Thoracic aorta (tissue), 2 donors: ENCODE measurements around the gene TNFRSF14. TPM values are rescaled to one million over a fixed set of nuclear protein-coding genes. Genes with fewer than 3 reads are reported as not detected.

Source experiments
- ATAC-seq: fragments of 150-250 bp; one replicate; pipeline ENCODE4 v1.8.0; 2017; ENCODE audit warnings: low read depth; ENCODE audit not compliant: insufficient number of reproducible peaks, low FRiP score
- DNase-seq: peaks from one replicate; pipeline ENCODE4 v3.0.0-alpha.2; 2020; ENCODE audit warnings: low spot score
- H3K27ac ChIP-seq, 2 donors: fragments of 200-600 bp; sonication (generic); 1 replicate in 1 of 2; 2 replicates in 1 of 2; pipeline ENCODE4 v1.5.1; 2016; ENCODE audit warnings: mild to moderate bottlenecking in 2 of 2, moderate library complexity in 2 of 2
- H3K27me3 ChIP-seq: fragments of 200-600 bp; sonication (generic); replicated peaks from 2 replicates; pipeline ENCODE4 v1.6.0; 2016; ENCODE audit warnings: mild to moderate bottlenecking; ENCODE audit not compliant: insufficient read depth
- H3K36me3 ChIP-seq: fragments of 200-600 bp; sonication (generic); one replicate; pipeline ENCODE4 v1.5.1; 2016
- H3K4me1 ChIP-seq, 2 donors: fragments of 200-600 bp; sonication (generic); 1 replicate in 1 of 2; 2 replicates in 1 of 2; pipeline versions ENCODE4 v1.5.1 to v1.6.0; 2016; ENCODE audit warnings: low read depth in 2 of 2, mild to moderate bottlenecking in 1 of 2; ENCODE audit not compliant: control insufficient read depth in 1 of 2
- H3K4me3 ChIP-seq: fragments of 200-600 bp; sonication (generic); 2 replicates; pipeline ENCODE4 v1.5.1; 2016; ENCODE audit warnings: mild to moderate bottlenecking
- H3K9me3 ChIP-seq: fragments of 200-600 bp; sonication (generic); 2 replicates; pipeline ENCODE4 v1.5.1; 2016
- CTCF ChIP-seq: fragments of 200-600 bp; sonication (generic); IDR thresholded peaks from one replicate; pipeline ENCODE4 v1.5.1; 2019; ENCODE audit warnings: antibody characterized with exemption
- total RNA-seq, 2 donors: library from RNA; depleted of rRNA; stranded (reverse); fragments of >200 nt; gene quantifications; one replicate each; pipeline versions ENCODE4 v1.1.0 to v1.2.3, GENCODE V29; 2016

TNFRSF14 gene
- total RNA-seq, 2 donors from 2014 or later, result 29.6 to 55.6 TPM

DNA sequence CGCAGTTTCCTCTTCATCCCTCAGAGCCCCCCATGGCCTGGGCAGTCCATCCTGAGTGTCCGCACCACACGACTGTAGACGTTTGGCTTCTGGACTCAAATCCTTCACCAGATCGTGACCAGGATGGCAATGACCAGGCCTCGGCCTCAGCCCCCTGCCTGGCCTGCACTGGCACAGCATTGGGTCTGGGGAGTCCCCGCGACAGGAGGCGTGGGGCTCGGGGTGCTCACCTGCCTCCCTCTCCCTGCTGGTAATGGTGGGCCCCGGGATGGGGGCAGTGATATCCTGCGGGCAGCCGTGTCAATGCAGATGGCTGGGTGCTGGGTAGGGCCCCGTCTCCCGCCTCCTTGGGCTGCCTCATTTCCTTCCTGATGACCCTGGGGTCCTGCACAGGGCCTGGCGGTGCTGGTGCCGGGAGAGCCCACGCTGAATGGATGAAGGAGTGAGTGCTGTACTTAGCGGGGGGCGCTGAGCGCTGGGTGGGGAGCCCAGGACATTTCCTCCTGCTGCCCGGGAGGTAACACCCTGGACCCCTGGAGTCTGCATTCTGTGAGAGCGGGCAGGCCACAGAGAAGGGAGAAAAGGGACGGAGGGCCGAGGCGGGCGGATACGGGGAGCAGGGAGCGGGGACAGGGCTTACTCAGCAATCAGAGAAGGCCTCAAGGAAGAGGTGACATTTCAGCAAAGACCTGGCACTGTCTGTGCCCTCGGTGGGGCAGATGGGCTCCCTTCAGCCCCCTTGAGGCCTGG lies 2.1 kb upstream of the TNFRSF14 start:
- no peak overlapping the region for H3K27ac ChIP-seq
- H3K4me1 ChIP-seq, result peaks cover 18 to 33% of the 10 kb centered on the region in 2 donors

GRCh38 chr1:2554621-2555387 lies 1.4 kb upstream of the TNFRSF14 start:
- Histone ChIP-seq H3K36me3 (no peaks in the 10 kb centered on the region), H3K27ac (peak overlapping the region in 1 of 2 donors; percentile 63), H3K9me3 (no peaks in the 10 kb centered on the region), H3K27me3 (no peaks in the 10 kb centered on the region), H3K4me1 (peaks cover 15 to 28% of the 10 kb centered on the region in 2 donors), H3K4me3 (peak overlapping the region; percentile 95)
- no peak for DNase-seq
- no peak for TF ChIP-seq CTCF
- no peak for ATAC-seq

More for the DNA sequence above, 2.1 kb upstream of the TNFRSF14 start:
- H3K27me3 ChIP-seq, result no peaks in the 10 kb centered on the region
- no peak overlapping the region for H3K4me3 ChIP-seq
- no peaks in the 10 kb centered on the region for H3K36me3 ChIP-seq
- no peaks in the 10 kb centered on the region for H3K9me3 ChIP-seq
- DNase-seq, result no peak
- no peak for TF ChIP-seq CTCF
- no peak for ATAC-seq

- H3K4me1 ChIP-seq, result peaks cover 15 to 28% of the 10 kb centered on the region in 2 donors
- H3K27me3 ChIP-seq, result no peaks in the 10 kb centered on the region
- DNase-seq (no peak), ATAC-seq (peak; percentile 46)
- H3K36me3 ChIP-seq, result no peaks in the 10 kb centered on the region
- peak overlapping the region; percentile 63 for H3K27ac ChIP-seq
- H3K4me3 ChIP-seq, result peak overlapping the region; percentile 95
- H3K9me3 ChIP-seq, result no peaks in the 10 kb centered on the region
- no peak for TF ChIP-seq CTCF
Observed at GRCh38 chr1:2555634-2556276, 416 bp upstream of the TNFRSF14 start.

- no peak for ATAC-seq
- peak overlapping the region; percentile 95 for H3K4me3 ChIP-seq
- TF ChIP-seq CTCF, result no peak
- no peaks in the 10 kb centered on the region for H3K9me3 ChIP-seq
- peaks cover 15 to 28% of the 10 kb centered on the region in 2 donors for H3K4me1 ChIP-seq
- no peaks in the 10 kb centered on the region for H3K27me3 ChIP-seq
- H3K36me3 ChIP-seq, result no peaks in the 10 kb centered on the region
- DNase-seq, result no peak
- peak overlapping the region; percentile 63 for H3K27ac ChIP-seq
Observed at GRCh38 chr1:2556678-2557481, 709 bp downstream of the TNFRSF14 start.
